ENCODE results near the gene ALDH3A1.
A peak's percentile ranks its signal among the peaks of the same experiment; 100 is the strongest.

The ALDH3A1 gene

GRCh38 chr17:19759568-19760549, 11.8 kb upstream of the ALDH3A1 start:
- no peak for DNase-seq (ENCODE audit: low spot score)

- DNase-seq (ENCODE audit: low spot score): no peak
Observed at GRCh38 chr17:19757536-19758180, 9.6 kb upstream of the ALDH3A1 start.

GRCh38 chr17:19756546-19756945, 8.4 kb upstream of the ALDH3A1 start:
- no peak for DNase-seq (ENCODE audit: low spot score)

- no peak for DNase-seq (ENCODE audit: low spot score)
Observed at GRCh38 chr17:19755821-19756510, 7.9 kb upstream of the ALDH3A1 start.

- DNase-seq (ENCODE audit: low spot score): no peak
Observed at GRCh38 chr17:19755392-19755791, 7.3 kb upstream of the ALDH3A1 start.

GRCh38 chr17:19753661-19754463, 5.8 kb upstream of the ALDH3A1 start:
- no peak for DNase-seq (ENCODE audit: low spot score)

- peak; percentile 35 for DNase-seq (ENCODE audit: low spot score)
Observed at GRCh38 chr17:19753051-19753509, 5.0 kb upstream of the ALDH3A1 start.

- DNase-seq (ENCODE audit: low spot score): no peak
Observed at GRCh38 chr17:19752216-19753050, 4.3 kb upstream of the ALDH3A1 start.

GRCh38 chr17:19750835-19751234, 2.7 kb upstream of the ALDH3A1 start:
- DNase-seq (ENCODE audit: low spot score): no peak

- DNase-seq (ENCODE audit: low spot score): no peak
Observed at GRCh38 chr17:19750020-19750572, 2.0 kb upstream of the ALDH3A1 start.

- DNase-seq (ENCODE audit: low spot score): no peak
Observed at GRCh38 chr17:19748807-19749193, 702 bp upstream of the ALDH3A1 start.

GRCh38 chr17:19747159-19747719, 859 bp downstream of the ALDH3A1 start:
- no peak for DNase-seq (ENCODE audit: low spot score)

- no peak for DNase-seq (ENCODE audit: low spot score)
Observed at GRCh38 chr17:19746517-19746916, 1.6 kb downstream of the ALDH3A1 start.

- peak; percentile 74 for DNase-seq (ENCODE audit: low spot score)
Observed at GRCh38 chr17:19744922-19745757, 3.0 kb downstream of the ALDH3A1 start.

GRCh38 chr17:19744492-19744891, 3.6 kb downstream of the ALDH3A1 start:
- DNase-seq (ENCODE audit: low spot score): no peak

- no peak for DNase-seq (ENCODE audit: low spot score)
Observed at GRCh38 chr17:19743101-19744100, 4.7 kb downstream of the ALDH3A1 start.

- DNase-seq (ENCODE audit: low spot score): no peak
Observed at GRCh38 chr17:19742495-19742894, 5.6 kb downstream of the ALDH3A1 start.

Measured in kidney capillary endothelial cell (primary cell).